ENCODE data around the gene AVEN. TPM values are rescaled to one million over a fixed set of nuclear protein-coding genes. Genes with fewer than 3 reads are reported as not detected.

AVEN gene
- 20.1 and 25.1 TPM in 2 replicates for total RNA-seq

GRCh38 chr15:34038871-34039789, at the start of gene AVEN:
AVEN (minus strand) TSS chr15:34039204; CDS start chr15:34039046, 158 bp downstream.

GRCh38 chr15:33968224-33968623, 70.8 kb downstream of the AVEN start, which contains the start of gene CHRM5:
CHRM5 (plus strand) TSS chr15:33968497; CDS start chr15:34062718, 94,221 bp downstream.

Other genes starting within 250 kb of the AVEN start
- gene CHRM5, start 70.7 kb downstream of the AVEN start, total RNA-seq: not detected in 2 replicates
- 57.1 and 63.6 TPM in 2 replicates for gene EMC7, start 62.7 kb upstream of the AVEN start, total RNA-seq
- 2.1 TPM in 2 replicates for gene PGBD4, start 62.9 kb upstream of the AVEN start, total RNA-seq
- 41.4 and 49.5 TPM in 2 replicates for gene KATNBL1, start 170.9 kb upstream of the AVEN start, total RNA-seq
- gene EMC4, start 185.8 kb upstream of the AVEN start, total RNA-seq: 140 and 145 TPM in 2 replicates